Mammary epithelial cell (primary cell): ENCODE results near the gene SLC35E1.

Source experiments
- CTCF ChIP-seq, 2 donors: IDR thresholded peaks in 1 of 2; conservative IDR thresholded peaks in 1 of 2; 2 replicates each; pipeline ENCODE4 v1.5.1; 2011 to 2012; ENCODE audit warnings: inconsistent platforms in 2 of 2, low read length in 2 of 2, mild to moderate bottlenecking in 2 of 2, control low read depth in 1 of 2, low read depth in 1 of 2; ENCODE audit not compliant: insufficient read depth in 1 of 2; ENCODE audit errors: extremely low read depth in 1 of 2
- EZH2 ChIP-seq: IDR thresholded peaks from 2 replicates; pipeline ENCODE4 v1.6.1; 2012; ENCODE audit warnings: low read length, inconsistent platforms, borderline replicate concordance

DNA sequence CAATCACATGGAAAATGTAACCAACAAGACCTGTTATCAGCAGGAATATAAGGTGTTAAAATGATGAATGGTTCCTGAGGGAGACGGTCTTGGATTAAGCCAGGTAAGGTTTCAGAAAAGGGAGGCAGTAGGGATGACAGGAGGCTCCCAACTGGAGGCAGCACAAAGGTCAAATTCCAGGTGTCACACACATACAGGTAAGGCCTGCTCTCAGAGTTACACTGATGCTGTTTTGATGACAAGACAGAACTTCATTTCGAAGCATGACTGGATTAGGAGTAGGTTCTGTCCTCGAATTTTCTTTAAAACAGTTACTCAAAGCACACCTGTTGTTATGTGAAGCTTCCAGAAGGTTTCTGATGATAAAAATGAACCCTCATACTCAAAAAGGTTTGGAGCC is 48.4 kb upstream of the SLC35E1 start:
- TF ChIP-seq CTCF (conservative IDR thresholded peaks at IDR 0.05 in 1 of 2, IDR thresholded peaks at IDR 0.05 in 1 of 2; ENCODE audit: extremely low read depth in 1 of 2, insufficient read depth in 1 of 2, low read depth in 1 of 2, low read length in 2 of 2): no peak
- no peak for TF ChIP-seq EZH2
